Loucy (cell line): Measurements from ENCODE around the gene CNNM1.

Source experiments
- CTCF ChIP-seq: fragments of 200-600 bp; sonication (generic); conservative IDR thresholded peaks from 2 replicates; pipeline ENCODE4 v1.5.1; 2014; ENCODE audit warnings: mild to moderate bottlenecking, antibody characterized with exemption, low read length
- EZH2phosphoT487 ChIP-seq: fragments of 200-600 bp; IDR thresholded peaks from 2 replicates; pipeline ENCODE4 v1.6.1; 2018; ENCODE audit warnings: antibody characterized with exemption, mild to moderate bottlenecking, moderate library complexity, borderline replicate concordance

- TF ChIP-seq CTCF (no peak), EZH2phosphoT487 (no peak)
Observed at GRCh38 chr10:99368646-99369045, 39.5 kb downstream of the CNNM1 start.
